HCT116 (cell line): Measurements from ENCODE around the gene LYRM4. TPM values are rescaled to one million over a fixed set of nuclear protein-coding genes. Genes with fewer than 3 reads are reported as not detected.

Source experiments
- ATAC-seq: fragments of 200-7000 bp; cut with Tn5 transposase; 2 replicates; pipeline ENCODE4 v1.9.1; 2020; ENCODE audit warnings: mild to moderate bottlenecking, moderate library complexity
- BruUV-seq: library from RNA; stranded (reverse); fragments of 400-500 nt; replicated peaks from 2 replicates; lab custom pipeline; 2021; lab: Mats Ljungman, UMichigan
- CTCF ChIA-PET: fragments of 300-600 bp; sonication (Branson Sonifier 250); formaldehyde crosslinking; loops from one replicate; lab custom pipeline; 2021; ENCODE audit warnings: antibody characterized with exemption; lab: Charles Lee
- POLR2A ChIA-PET: fragments of 300-600, 350-600 bp; sonication (Branson Sonifier 250); formaldehyde crosslinking; loops from one replicate; lab custom pipeline; 2021; ENCODE audit warnings: antibody characterized with exemption; lab: Charles Lee
- RAD21 ChIA-PET, 2 experiments: fragments of 300-600 bp; sonication (Branson Sonifier 250); formaldehyde crosslinking; loops; one replicate each; lab custom pipeline; 2023; ENCODE audit warnings: low total read pairs in 2 of 2; ENCODE audit not compliant: uncharacterized antibody in 2 of 2, unreplicated experiment in 2 of 2, low non-redundant PET in 1 of 2; lab: Charles Lee
- DNase-seq: peaks from one replicate; pipeline ENCODE4 v3.0.0-alpha.2; 2010; ENCODE audit warnings: low read depth, low spot score
- H2AFZ ChIP-seq: fragments of 200-600 bp; shearing (Covaris generic), sonication (generic); 2 replicates; pipeline ENCODE4 v1.6.1; 2017; ENCODE audit warnings: low read depth, mixed run types, mixed read lengths, antibody characterized with exemption, low read length; ENCODE audit not compliant: poor library complexity, severe bottlenecking
- H3K27ac ChIP-seq: 2 replicates; pipeline ENCODE4 v1.5.1; 2012; ENCODE audit warnings: low read depth, low read length
- H3K27me3 ChIP-seq: fragments of 200-600 bp; sonication (generic); 2 replicates; pipeline ENCODE4 v1.6.1; 2016; ENCODE audit warnings: mixed run types, low read length, mixed read lengths; ENCODE audit not compliant: insufficient read depth
- H3K36me3 ChIP-seq, 2 experiments: fragments of 200-500 bp in 1 of 2; fragments of 200-600 bp in 1 of 2; sonication (Bioruptor generic) in 1 of 2; sonication (generic) in 1 of 2; 2 replicates each; pipeline versions ENCODE4 v1.5.1 to v1.6.1; 2014 to 2016; ENCODE audit warnings: low read length in 2 of 2, inconsistent platforms in 1 of 2, mixed read lengths in 1 of 2, mixed run types in 1 of 2; ENCODE audit not compliant: insufficient read depth in 2 of 2, control insufficient read depth in 1 of 2
- H3K4me1 ChIP-seq, 2 experiments: fragments of 200-600 bp in 1 of 2; sonication (generic) in 1 of 2; 2 replicates each; pipeline versions ENCODE4 v1.5.1 to v1.6.1; 2012 to 2017; ENCODE audit warnings: low read length in 2 of 2, inconsistent platforms in 1 of 2, mild to moderate bottlenecking in 1 of 2, mixed read lengths in 1 of 2, mixed run types in 1 of 2, moderate library complexity in 1 of 2; ENCODE audit not compliant: insufficient read depth in 2 of 2, control insufficient read depth in 1 of 2
- H3K4me2 ChIP-seq: fragments of 200-600 bp; sonication (generic); 2 replicates; pipeline ENCODE4 v1.6.1; 2017; ENCODE audit warnings: mixed run types, low read length, mixed read lengths
- H3K4me3 ChIP-seq, 2 experiments: fragments of 200-600 bp in 1 of 2; sonication (generic) in 1 of 2; replicated peaks in 1 of 2; 2 replicates each; pipeline ENCODE4 v1.5.1; 2011 to 2016; ENCODE audit warnings: low read length in 2 of 2, control low read depth in 1 of 2, low read depth in 1 of 2, mild to moderate bottlenecking in 1 of 2, mixed read lengths in 1 of 2, mixed run types in 1 of 2
- H3K79me2 ChIP-seq: fragments of 200-600 bp; sonication (generic); 2 replicates; pipeline ENCODE4 v1.6.1; 2017; ENCODE audit warnings: mild to moderate bottlenecking, mixed run types, low read length, moderate library complexity, mixed read lengths; ENCODE audit not compliant: insufficient read depth
- H3K9ac ChIP-seq: fragments of 200-600 bp; sonication (generic); 2 replicates; pipeline ENCODE4 v1.6.1; 2016; ENCODE audit warnings: low read length, mixed read lengths
- H3K9me2 ChIP-seq: fragments of 200-600 bp; sonication (generic), shearing (Covaris generic); 2 replicates; pipeline ENCODE4 v1.6.1; 2017; ENCODE audit warnings: mixed run types, mild to moderate bottlenecking, moderate library complexity; ENCODE audit not compliant: insufficient read depth
- H3K9me3 ChIP-seq, 2 experiments: fragments of 200-500 bp in 1 of 2; fragments of 200-600 bp in 1 of 2; sonication (Bioruptor generic) in 1 of 2; sonication (generic) in 1 of 2; 2 replicates each; pipeline ENCODE4 v1.6.1; 2014 to 2017; ENCODE audit warnings: low read length in 2 of 2, mixed read lengths in 2 of 2, inconsistent platforms in 1 of 2, low read depth in 1 of 2, mild to moderate bottlenecking in 1 of 2, mixed run types in 1 of 2, moderate library complexity in 1 of 2; ENCODE audit not compliant: control insufficient read depth in 1 of 2, insufficient read depth in 1 of 2
- H4K20me1 ChIP-seq: fragments of 200-600 bp; sonication (generic), shearing (Covaris generic); 2 replicates; pipeline ENCODE4 v1.6.1; 2017; ENCODE audit warnings: mixed run types, mild to moderate bottlenecking, moderate library complexity; ENCODE audit not compliant: insufficient read depth
- CEBPB ChIP-seq: IDR thresholded peaks from 2 replicates; pipeline ENCODE4 v1.6.1; 2012; ENCODE audit warnings: low read depth
- EGR1 ChIP-seq: IDR thresholded peaks from 2 replicates; pipeline ENCODE4 v1.6.1; 2012; ENCODE audit warnings: low read depth
- ELF1 ChIP-seq: IDR thresholded peaks from 2 replicates; pipeline ENCODE4 v1.6.1; 2012; ENCODE audit warnings: low read depth, borderline replicate concordance
- EZH2phosphoT487 ChIP-seq: fragments of 200-600 bp; IDR thresholded peaks from 2 replicates; pipeline ENCODE4 v1.6.1; 2018; ENCODE audit warnings: antibody characterized with exemption, borderline replicate concordance
- FOSL1 ChIP-seq: IDR thresholded peaks from 2 replicates; pipeline ENCODE4 v1.6.1; 2012; ENCODE audit warnings: low read depth
- JUND ChIP-seq: IDR thresholded peaks from 2 replicates; pipeline ENCODE4 v1.6.1; 2012
- RAD21 ChIP-seq: IDR thresholded peaks from 2 replicates; pipeline ENCODE4 v1.6.1; 2012; ENCODE audit warnings: low read depth, mild to moderate bottlenecking
- SIN3A ChIP-seq: IDR thresholded peaks from 2 replicates; pipeline ENCODE4 v1.6.1; 2012; ENCODE audit warnings: low read depth
- SRF ChIP-seq: IDR thresholded peaks from 2 replicates; pipeline ENCODE4 v1.6.1; 2012; ENCODE audit warnings: low read depth
- YY1 ChIP-seq: IDR thresholded peaks from 2 replicates; pipeline ENCODE4 v1.6.1; 2011; ENCODE audit warnings: low read length, low read depth, moderate library complexity, mild to moderate bottlenecking; ENCODE audit not compliant: insufficient replicate concordance; ENCODE audit errors: extremely low read depth
- ZFX ChIP-seq: fragments of 450-650 bp; IDR thresholded peaks from 2 replicates; pipeline ENCODE4 v1.6.1; 2017
- ZNF274 ChIP-seq: fragments of 200-500 bp; sonication (Bioruptor generic); IDR thresholded peaks from 2 replicates; pipeline ENCODE4 v1.6.1; 2014; ENCODE audit warnings: mild to moderate bottlenecking, low read depth, low read length, inconsistent platforms
- intact Hi-C: fragments of 100-400 bp; cut with micrococcal nuclease; formaldehyde crosslinking; loops from 2 replicates; pipeline ENCODE4 v1.10.0; 2022
- total RNA-seq: library from RNA; stranded (reverse); gene quantifications from one replicate; pipeline ENCODE4 v1.2.1, GENCODE V29; 2021; ENCODE audit not compliant: unreplicated experiment
- TF ChIP-seq, protein P1 (sequence below), 3 experiments: fragments of 200-600 bp in 1 of 3; sonication (generic) in 1 of 3; IDR thresholded peaks in 2 of 3; conservative IDR thresholded peaks in 1 of 3; 2 replicates each; pipeline ENCODE4 v1.5.1; 2012 to 2017; ENCODE audit warnings: low read depth in 2 of 3, low read length in 2 of 3, antibody characterized with exemption in 1 of 3, borderline replicate concordance in 1 of 3, control low read depth in 1 of 3, mild to moderate bottlenecking in 1 of 3, mixed read lengths in 1 of 3, mixed run types in 1 of 3, moderate library complexity in 1 of 3; ENCODE audit not compliant: insufficient read depth in 1 of 3
- TF ChIP-seq, protein P2 (sequence below): IDR thresholded peaks from 2 replicates; pipeline ENCODE4 v1.6.1; 2012
- TF ChIP-seq, protein P3 (sequence below): IDR thresholded peaks from 2 replicates; pipeline ENCODE4 v1.6.1; 2011; ENCODE audit warnings: mild to moderate bottlenecking, low read length, moderate library complexity; ENCODE audit not compliant: insufficient replicate concordance; ENCODE audit errors: extremely low read depth

The LYRM4 gene
- total RNA-seq, 1 experiment from 2014 or later: 30.1 TPM

DNA sequence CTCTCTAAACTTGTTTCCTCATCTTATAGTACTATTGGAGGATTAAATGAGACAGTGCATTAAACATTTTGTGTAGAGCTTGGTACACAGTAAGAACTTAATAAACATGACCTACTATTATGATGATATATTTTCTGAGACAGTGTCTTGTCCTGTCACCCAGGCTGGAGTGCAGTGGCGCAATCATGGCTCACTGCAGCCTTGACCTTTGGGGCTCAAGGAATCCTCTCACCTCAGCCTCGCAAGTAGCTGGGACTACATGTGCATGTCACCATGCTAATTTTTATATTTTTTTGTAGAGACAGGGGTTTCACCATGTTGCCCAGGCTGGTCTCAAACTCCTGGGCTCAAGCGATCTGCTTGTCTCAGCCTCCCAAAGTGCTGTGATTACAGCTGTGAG, 72.1 kb downstream of the LYRM4 start:
- ATAC-seq (no peak), DNase-seq (no peak)
- H3K9me2 ChIP-seq: no peaks in the 10 kb centered on the region
- H3K4me1 ChIP-seq: peaks cover 0 to 5% of the 10 kb centered on the region in 2 experiments; a peak in 1 of 4 replicates
- TF ChIP-seq SIN3A: no peak
- no peak for TF ChIP-seq ELF1
- no peak for TF ChIP-seq EGR1
- no TSS peak for BruUV-seq
- ChIA-PET RAD21 (no interaction called here), CTCF (no interaction called here), POLR2A (no interaction called here)
- H4K20me1 ChIP-seq: no peaks in the 10 kb centered on the region; the same call in 1 of the 2 replicates
- H3K4me3 ChIP-seq: no peak overlapping the region
- H3K27me3 ChIP-seq: no peaks in the 10 kb centered on the region
- H3K4me2 ChIP-seq: no peak overlapping the region
- no peaks in the 10 kb centered on the region for H3K9me3 ChIP-seq
- intact Hi-C loops: no loop called here
- H3K79me2 ChIP-seq: no peaks in the 10 kb centered on the region
- H3K36me3 ChIP-seq: no peaks in the 10 kb centered on the region
- no peak overlapping the region for H2AFZ ChIP-seq
- no peak overlapping the region for H3K27ac ChIP-seq
- no peak overlapping the region for H3K9ac ChIP-seq

DNA sequence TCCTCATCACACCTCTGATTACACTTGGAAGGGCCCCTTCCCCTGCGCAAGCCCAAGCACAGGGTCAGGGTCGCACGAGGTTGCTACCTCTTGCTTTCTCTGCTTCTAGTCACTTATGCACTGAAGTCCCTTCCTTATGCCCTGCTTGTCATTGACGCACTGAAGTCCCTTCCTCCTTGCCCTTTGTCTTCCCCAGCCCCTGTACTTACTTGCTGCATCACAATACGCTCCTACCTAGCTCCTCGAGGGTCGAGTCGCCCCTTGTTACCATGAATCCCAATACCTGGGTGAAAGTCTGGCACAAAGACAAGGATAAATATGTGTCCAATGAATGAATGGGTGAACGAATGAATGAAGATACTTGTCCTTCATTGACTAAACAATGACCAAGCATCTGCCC, 75.9 kb downstream of the LYRM4 start:
- intact Hi-C loops: no loop called here
- H3K27ac ChIP-seq: no peak overlapping the region
- no peak overlapping the region for H2AFZ ChIP-seq
- no peak overlapping the region for H3K4me2 ChIP-seq
- no peaks in the 10 kb centered on the region for H3K9me2 ChIP-seq
- no peaks in the 10 kb centered on the region for H3K36me3 ChIP-seq
- no peaks in the 10 kb centered on the region for H4K20me1 ChIP-seq
- POLR2A ChIA-PET: no interaction called here
- peaks cover 3% of the 10 kb centered on the region for H3K79me2 ChIP-seq
- DNase-seq (no peak), ATAC-seq (no peak)
- H3K4me1 ChIP-seq: peaks cover 0 to 5% of the 10 kb centered on the region in 2 experiments; a peak in 1 of 4 replicates
- CTCF ChIA-PET: interaction anchor here (1.0 kb wide), 1 partner anchor 8 kb away, joined by 3 read pairs; no protein-coding TSS in a partner anchor
- no TSS peak for BruUV-seq
- H3K9ac ChIP-seq: no peak overlapping the region
- H3K27me3 ChIP-seq: no peaks in the 10 kb centered on the region
- RAD21 ChIA-PET: no interaction called here
- H3K4me3 ChIP-seq: no peak overlapping the region
- no peaks in the 10 kb centered on the region for H3K9me3 ChIP-seq
- TF ChIP-seq FOSL1: no peak
- TF ChIP-seq ZNF274: no peak
- TF ChIP-seq ZFX: no peak
- TF ChIP-seq, protein P1, sequence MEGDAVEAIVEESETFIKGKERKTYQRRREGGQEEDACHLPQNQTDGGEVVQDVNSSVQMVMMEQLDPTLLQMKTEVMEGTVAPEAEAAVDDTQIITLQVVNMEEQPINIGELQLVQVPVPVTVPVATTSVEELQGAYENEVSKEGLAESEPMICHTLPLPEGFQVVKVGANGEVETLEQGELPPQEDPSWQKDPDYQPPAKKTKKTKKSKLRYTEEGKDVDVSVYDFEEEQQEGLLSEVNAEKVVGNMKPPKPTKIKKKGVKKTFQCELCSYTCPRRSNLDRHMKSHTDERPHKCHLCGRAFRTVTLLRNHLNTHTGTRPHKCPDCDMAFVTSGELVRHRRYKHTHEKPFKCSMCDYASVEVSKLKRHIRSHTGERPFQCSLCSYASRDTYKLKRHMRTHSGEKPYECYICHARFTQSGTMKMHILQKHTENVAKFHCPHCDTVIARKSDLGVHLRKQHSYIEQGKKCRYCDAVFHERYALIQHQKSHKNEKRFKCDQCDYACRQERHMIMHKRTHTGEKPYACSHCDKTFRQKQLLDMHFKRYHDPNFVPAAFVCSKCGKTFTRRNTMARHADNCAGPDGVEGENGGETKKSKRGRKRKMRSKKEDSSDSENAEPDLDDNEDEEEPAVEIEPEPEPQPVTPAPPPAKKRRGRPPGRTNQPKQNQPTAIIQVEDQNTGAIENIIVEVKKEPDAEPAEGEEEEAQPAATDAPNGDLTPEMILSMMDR (IDR thresholded peaks at IDR 0.05 in 2 of 3, conservative IDR thresholded peaks at IDR 0.05 in 1 of 3; ENCODE audit: borderline replicate concordance in 1 of 3, insufficient read depth in 1 of 3, low read depth in 2 of 3, low read length in 2 of 3): no peak
- TF ChIP-seq SRF: no peak
- TF ChIP-seq EZH2phosphoT487: no peak
- TF ChIP-seq YY1: no peak
- no peak for TF ChIP-seq ELF1
- TF ChIP-seq, protein P2, sequence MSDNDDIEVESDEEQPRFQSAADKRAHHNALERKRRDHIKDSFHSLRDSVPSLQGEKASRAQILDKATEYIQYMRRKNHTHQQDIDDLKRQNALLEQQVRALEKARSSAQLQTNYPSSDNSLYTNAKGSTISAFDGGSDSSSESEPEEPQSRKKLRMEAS: no peak
- TF ChIP-seq JUND: no peak
- TF ChIP-seq RAD21: no peak
- TF ChIP-seq CEBPB: no peak
- TF ChIP-seq, protein P3, sequence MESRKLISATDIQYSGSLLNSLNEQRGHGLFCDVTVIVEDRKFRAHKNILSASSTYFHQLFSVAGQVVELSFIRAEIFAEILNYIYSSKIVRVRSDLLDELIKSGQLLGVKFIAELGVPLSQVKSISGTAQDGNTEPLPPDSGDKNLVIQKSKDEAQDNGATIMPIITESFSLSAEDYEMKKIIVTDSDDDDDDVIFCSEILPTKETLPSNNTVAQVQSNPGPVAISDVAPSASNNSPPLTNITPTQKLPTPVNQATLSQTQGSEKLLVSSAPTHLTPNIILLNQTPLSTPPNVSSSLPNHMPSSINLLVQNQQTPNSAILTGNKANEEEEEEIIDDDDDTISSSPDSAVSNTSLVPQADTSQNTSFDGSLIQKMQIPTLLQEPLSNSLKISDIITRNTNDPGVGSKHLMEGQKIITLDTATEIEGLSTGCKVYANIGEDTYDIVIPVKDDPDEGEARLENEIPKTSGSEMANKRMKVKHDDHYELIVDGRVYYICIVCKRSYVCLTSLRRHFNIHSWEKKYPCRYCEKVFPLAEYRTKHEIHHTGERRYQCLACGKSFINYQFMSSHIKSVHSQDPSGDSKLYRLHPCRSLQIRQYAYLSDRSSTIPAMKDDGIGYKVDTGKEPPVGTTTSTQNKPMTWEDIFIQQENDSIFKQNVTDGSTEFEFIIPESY: no peak
- no peak for TF ChIP-seq SIN3A
